HepG2 (cell line): ENCODE data around the gene ENTPD6. TPM values are rescaled to one million over a fixed set of nuclear protein-coding genes. Genes with fewer than 3 reads are reported as not detected.
A peak's percentile ranks its signal among the peaks of the same experiment; 100 is the strongest.

Experiments
- CENPX ChIP-seq: sonication (generic); formaldehyde crosslinking; IDR thresholded peaks from 2 replicates; pipeline ENCODE4 v1.9.0; 2021; ENCODE audit warnings: mild to moderate bottlenecking, missing genetic modification reagents, moderate library complexity
- ETV6 ChIP-seq: sonication (generic); formaldehyde crosslinking; conservative IDR thresholded peaks from 2 replicates; pipeline ENCODE4 v1.4.0; 2020; ENCODE audit warnings: missing genetic modification reagents
- HOXA7 ChIP-seq: sonication (generic); formaldehyde crosslinking; IDR thresholded peaks from 2 replicates; pipeline ENCODE4 v1.8.1; 2022; ENCODE audit warnings: mild to moderate bottlenecking, missing genetic modification reagents, moderate library complexity
- IRF9 ChIP-seq: sonication (generic); formaldehyde crosslinking; IDR thresholded peaks from 2 replicates; pipeline ENCODE4 v1.8.0; 2022; ENCODE audit warnings: missing genetic modification reagents, mild to moderate bottlenecking, borderline replicate concordance
- SCMH1 ChIP-seq: sonication (generic); formaldehyde crosslinking; IDR thresholded peaks from 2 replicates; pipeline ENCODE4 v1.9.0; 2021; ENCODE audit warnings: missing genetic modification reagents, mild to moderate bottlenecking, borderline replicate concordance
- SP5 ChIP-seq: IDR thresholded peaks from 2 replicates; pipeline ENCODE4 v1.6.1; 2016; ENCODE audit warnings: low read depth, borderline replicate concordance
- ZFP62 ChIP-seq: sonication (generic); formaldehyde crosslinking; IDR thresholded peaks from 2 replicates; pipeline ENCODE4 v1.4.0; 2020; ENCODE audit warnings: missing genetic modification reagents
- ZHX1 ChIP-seq: sonication (generic); formaldehyde crosslinking; IDR thresholded peaks from 2 replicates; pipeline ENCODE4 v1.8.1; 2022; ENCODE audit warnings: low read depth, mild to moderate bottlenecking, missing genetic modification reagents
- ZNF24 ChIP-seq: fragments of 450-650 bp; IDR thresholded peaks from 2 replicates; pipeline ENCODE4 v1.6.1; 2017; ENCODE audit warnings: antibody characterized with exemption, mild to moderate bottlenecking
- ZNF350 ChIP-seq: sonication (generic); formaldehyde crosslinking; IDR thresholded peaks from 2 replicates; pipeline ENCODE4 v1.4.0; 2020; ENCODE audit warnings: mild to moderate bottlenecking, low read depth, missing genetic modification reagents, borderline replicate concordance
- ZSCAN12 ChIP-seq: sonication (generic); formaldehyde crosslinking; IDR thresholded peaks from 2 replicates; pipeline ENCODE4 v1.9.0; 2021; ENCODE audit warnings: mild to moderate bottlenecking, missing genetic modification reagents
- polyA plus RNA-seq, 8 experiments: library from polyadenylated mRNA; depleted of rRNA in 3 of 8; stranded (reverse) in 7 of 8; unstranded in 1 of 8; fragments of >200 nt; fragmentation: Illumina TruSeq in 4 of 8; extraction: Trizol in 4 of 8; gene quantifications; 2 replicates each; pipeline versions ENCODE4 v1.2.1 to v1.2.3, GENCODE V29; 2011 to 2016; ENCODE audit warnings: low read depth in 4 of 8, missing spikeins in 1 of 8, mixed read lengths in 1 of 8; ENCODE audit not compliant: insufficient read depth in 1 of 8
- total RNA-seq, 5 experiments: library from RNA; depleted of rRNA; stranded (reverse); fragments of >200 nt; fragmentation: Illumina TruSeq; extraction: Trizol; gene quantifications; 2 replicates each; pipeline ENCODE4 v1.2.3, GENCODE V29; 2016; ENCODE audit warnings: low read depth in 1 of 5
- TF ChIP-seq, protein P1 (sequence below): sonication (generic); formaldehyde crosslinking; IDR thresholded peaks from one replicate; pipeline ENCODE4 v1.5.1; 2020; ENCODE audit warnings: mild to moderate bottlenecking, missing genetic modification reagents; ENCODE audit errors: not compliant biosample characterization
- TF ChIP-seq, protein P2 (sequence below): sonication (generic); formaldehyde crosslinking; IDR thresholded peaks from 2 replicates; pipeline ENCODE4 v1.5.0; 2020; ENCODE audit warnings: mild to moderate bottlenecking, missing genetic modification reagents
- TF ChIP-seq, protein P3 (sequence below): sonication (generic); formaldehyde crosslinking; IDR thresholded peaks from 2 replicates; pipeline ENCODE4 v1.5.0; 2020; ENCODE audit warnings: mild to moderate bottlenecking, low read depth, missing genetic modification reagents, borderline replicate concordance

ENTPD6 gene
- total and polyA plus RNA-seq, 2 of the 13 experiments (the other 11 are each of a cell fraction or from before 2014, with no cell fraction given), result 164 to 172 TPM

- TF ChIP-seq, protein P1, sequence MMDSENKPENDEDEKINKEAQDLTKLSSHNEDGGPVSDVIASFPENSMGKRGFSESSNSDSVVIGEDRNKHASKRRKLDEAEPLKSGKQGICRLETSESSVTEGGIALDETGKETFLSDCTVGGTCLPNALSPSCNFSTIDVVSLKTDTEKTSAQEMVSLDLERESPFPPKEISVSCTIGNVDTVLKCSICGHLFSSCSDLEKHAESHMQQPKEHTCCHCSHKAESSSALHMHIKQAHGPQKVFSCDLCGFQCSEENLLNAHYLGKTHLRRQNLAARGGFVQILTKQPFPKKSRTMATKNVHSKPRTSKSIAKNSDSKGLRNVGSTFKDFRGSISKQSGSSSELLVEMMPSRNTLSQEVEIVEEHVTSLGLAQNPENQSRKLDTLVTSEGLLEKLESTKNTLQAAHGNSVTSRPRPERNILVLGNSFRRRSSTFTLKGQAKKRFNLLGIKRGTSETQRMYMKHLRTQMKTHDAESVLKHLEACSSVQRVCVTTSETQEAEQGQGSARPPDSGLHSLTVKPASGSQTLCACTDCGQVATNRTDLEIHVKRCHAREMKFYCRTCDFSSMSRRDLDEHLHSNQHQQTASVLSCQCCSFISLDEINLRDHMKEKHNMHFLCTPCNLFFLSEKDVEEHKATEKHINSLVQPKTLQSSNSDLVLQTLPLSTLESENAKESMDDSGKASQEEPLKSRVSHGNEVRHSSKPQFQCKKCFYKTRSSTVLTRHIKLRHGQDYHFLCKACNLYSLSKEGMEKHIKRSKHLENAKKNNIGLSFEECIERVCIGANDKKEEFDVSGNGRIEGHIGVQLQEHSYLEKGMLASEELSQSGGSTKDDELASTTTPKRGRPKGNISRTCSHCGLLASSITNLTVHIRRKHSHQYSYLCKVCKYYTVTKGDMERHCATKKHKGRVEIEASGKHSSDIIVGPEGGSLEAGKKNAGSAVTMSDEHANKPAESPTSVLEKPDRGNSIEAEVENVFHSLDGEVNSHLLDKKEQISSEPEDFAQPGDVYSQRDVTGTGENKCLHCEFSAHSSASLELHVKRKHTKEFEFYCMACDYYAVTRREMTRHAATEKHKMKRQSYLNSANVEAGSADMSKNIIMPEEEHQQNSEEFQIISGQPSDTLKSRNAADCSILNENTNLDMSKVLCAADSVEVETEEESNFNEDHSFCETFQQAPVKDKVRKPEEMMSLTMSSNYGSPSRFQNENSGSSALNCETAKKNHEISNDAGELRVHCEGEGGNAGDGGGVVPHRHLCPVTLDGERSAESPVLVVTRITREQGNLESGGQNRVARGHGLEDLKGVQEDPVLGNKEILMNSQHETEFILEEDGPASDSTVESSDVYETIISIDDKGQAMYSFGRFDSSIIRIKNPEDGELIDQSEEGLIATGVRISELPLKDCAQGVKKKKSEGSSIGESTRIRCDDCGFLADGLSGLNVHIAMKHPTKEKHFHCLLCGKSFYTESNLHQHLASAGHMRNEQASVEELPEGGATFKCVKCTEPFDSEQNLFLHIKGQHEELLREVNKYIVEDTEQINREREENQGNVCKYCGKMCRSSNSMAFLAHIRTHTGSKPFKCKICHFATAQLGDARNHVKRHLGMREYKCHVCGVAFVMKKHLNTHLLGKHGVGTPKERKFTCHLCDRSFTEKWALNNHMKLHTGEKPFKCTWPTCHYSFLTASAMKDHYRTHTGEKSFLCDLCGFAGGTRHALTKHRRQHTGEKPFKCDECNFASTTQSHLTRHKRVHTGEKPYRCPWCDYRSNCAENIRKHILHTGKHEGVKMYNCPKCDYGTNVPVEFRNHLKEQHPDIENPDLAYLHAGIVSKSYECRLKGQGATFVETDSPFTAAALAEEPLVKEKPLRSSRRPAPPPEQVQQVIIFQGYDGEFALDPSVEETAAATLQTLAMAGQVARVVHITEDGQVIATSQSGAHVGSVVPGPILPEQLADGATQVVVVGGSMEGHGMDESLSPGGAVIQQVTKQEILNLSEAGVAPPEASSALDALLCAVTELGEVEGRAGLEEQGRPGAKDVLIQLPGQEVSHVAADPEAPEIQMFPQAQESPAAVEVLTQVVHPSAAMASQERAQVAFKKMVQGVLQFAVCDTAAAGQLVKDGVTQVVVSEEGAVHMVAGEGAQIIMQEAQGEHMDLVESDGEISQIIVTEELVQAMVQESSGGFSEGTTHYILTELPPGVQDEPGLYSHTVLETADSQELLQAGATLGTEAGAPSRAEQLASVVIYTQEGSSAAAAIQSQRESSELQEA (CRISPR knock-in tag), result no peak
- peak; percentile 92; the same call in 1 of the 2 replicates for TF ChIP-seq IRF9 (CRISPR knock-in tag)
- TF ChIP-seq ETV6 (CRISPR knock-in tag), result 0 out of 2 replicates have a peak, but pooled peaks have one; percentile 23
- TF ChIP-seq, protein P2, sequence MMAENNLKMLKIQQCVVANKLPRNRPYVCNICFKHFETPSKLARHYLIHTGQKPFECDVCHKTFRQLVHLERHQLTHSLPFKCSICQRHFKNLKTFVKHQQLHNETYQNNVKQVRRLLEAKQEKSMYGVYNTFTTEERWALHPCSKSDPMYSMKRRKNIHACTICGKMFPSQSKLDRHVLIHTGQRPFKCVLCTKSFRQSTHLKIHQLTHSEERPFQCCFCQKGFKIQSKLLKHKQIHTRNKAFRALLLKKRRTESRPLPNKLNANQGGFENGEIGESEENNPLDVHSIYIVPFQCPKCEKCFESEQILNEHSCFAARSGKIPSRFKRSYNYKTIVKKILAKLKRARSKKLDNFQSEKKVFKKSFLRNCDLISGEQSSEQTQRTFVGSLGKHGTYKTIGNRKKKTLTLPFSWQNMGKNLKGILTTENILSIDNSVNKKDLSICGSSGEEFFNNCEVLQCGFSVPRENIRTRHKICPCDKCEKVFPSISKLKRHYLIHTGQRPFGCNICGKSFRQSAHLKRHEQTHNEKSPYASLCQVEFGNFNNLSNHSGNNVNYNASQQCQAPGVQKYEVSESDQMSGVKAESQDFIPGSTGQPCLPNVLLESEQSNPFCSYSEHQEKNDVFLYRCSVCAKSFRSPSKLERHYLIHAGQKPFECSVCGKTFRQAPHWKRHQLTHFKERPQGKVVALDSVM (CRISPR knock-in tag), result no peak; the same call in 1 of the 2 replicates
- no peak for TF ChIP-seq ZHX1 (CRISPR knock-in tag)
- TF ChIP-seq ZNF24, result no peak
- no peak for TF ChIP-seq HOXA7 (CRISPR knock-in tag)
- no peak for TF ChIP-seq SCMH1 (CRISPR knock-in tag)
- TF ChIP-seq ZSCAN12 (CRISPR knock-in tag), result no peak
- TF ChIP-seq, protein P3, sequence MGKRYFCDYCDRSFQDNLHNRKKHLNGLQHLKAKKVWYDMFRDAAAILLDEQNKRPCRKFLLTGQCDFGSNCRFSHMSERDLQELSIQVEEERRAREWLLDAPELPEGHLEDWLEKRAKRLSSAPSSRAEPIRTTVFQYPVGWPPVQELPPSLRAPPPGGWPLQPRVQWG (CRISPR knock-in tag), result no peak
- TF ChIP-seq CENPX (CRISPR knock-in tag), result no peak
- peak; percentile 37; the same call in 1 of the 2 replicates for TF ChIP-seq SP5 (CRISPR knock-in tag)
- TF ChIP-seq ZNF350 (CRISPR knock-in tag), result peak; percentile 95
- TF ChIP-seq ZFP62 (CRISPR knock-in tag), result no peak
Measured at GRCh38 chr20:25247000-25247517, 51.5 kb downstream of the ENTPD6 start (continued).
